Measurements from ENCODE around the gene TBXAS1.
"Not testable (repeated sequence)": the region's sequence is repeated elsewhere in the genome, so short reads cannot be mapped to it uniquely, and the experiment has no call there.

GRCh38 chr7:139837291-139837690 is 8.2 kb downstream of the TBXAS1 start:
- not testable (repeated sequence) for TF ChIP-seq POLR2A (IDR thresholded peaks at IDR 0.05)
- TF ChIP-seq, protein P1, sequence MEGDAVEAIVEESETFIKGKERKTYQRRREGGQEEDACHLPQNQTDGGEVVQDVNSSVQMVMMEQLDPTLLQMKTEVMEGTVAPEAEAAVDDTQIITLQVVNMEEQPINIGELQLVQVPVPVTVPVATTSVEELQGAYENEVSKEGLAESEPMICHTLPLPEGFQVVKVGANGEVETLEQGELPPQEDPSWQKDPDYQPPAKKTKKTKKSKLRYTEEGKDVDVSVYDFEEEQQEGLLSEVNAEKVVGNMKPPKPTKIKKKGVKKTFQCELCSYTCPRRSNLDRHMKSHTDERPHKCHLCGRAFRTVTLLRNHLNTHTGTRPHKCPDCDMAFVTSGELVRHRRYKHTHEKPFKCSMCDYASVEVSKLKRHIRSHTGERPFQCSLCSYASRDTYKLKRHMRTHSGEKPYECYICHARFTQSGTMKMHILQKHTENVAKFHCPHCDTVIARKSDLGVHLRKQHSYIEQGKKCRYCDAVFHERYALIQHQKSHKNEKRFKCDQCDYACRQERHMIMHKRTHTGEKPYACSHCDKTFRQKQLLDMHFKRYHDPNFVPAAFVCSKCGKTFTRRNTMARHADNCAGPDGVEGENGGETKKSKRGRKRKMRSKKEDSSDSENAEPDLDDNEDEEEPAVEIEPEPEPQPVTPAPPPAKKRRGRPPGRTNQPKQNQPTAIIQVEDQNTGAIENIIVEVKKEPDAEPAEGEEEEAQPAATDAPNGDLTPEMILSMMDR (IDR thresholded peaks at IDR 0.05): not testable (repeated sequence)
